HEK293 (cell line): ENCODE data around the gene BICD2.

Experiments
- CTCF ChIP-seq: fragments of 450-650 bp; formaldehyde crosslinking; IDR thresholded peaks from 2 replicates; pipeline ENCODE4 v1.5.1; 2016; ENCODE audit warnings: missing biosample characterization, missing genetic modification characterization
- GLI4 ChIP-seq: fragments of 450-650 bp; formaldehyde crosslinking; IDR thresholded peaks from 2 replicates; pipeline ENCODE4 v1.5.1; 2016; ENCODE audit warnings: missing biosample characterization, missing genetic modification characterization
- PRDM1 ChIP-seq: fragments of 450-650 bp; formaldehyde crosslinking; IDR thresholded peaks from 2 replicates; pipeline ENCODE4; 2016; ENCODE audit warnings: missing biosample characterization, missing genetic modification characterization
- REST ChIP-seq: fragments of 450-650 bp; formaldehyde crosslinking; IDR thresholded peaks from 2 replicates; pipeline ENCODE4 v1.5.1; 2016; ENCODE audit warnings: missing biosample characterization, missing genetic modification characterization
- ZBTB20 ChIP-seq: fragments of 450-650 bp; formaldehyde crosslinking; IDR thresholded peaks from 2 replicates; pipeline ENCODE4 v1.5.1; 2016; ENCODE audit warnings: missing biosample characterization, missing genetic modification characterization
- ZBTB7A ChIP-seq: fragments of 450-650 bp; formaldehyde crosslinking; IDR thresholded peaks from 2 replicates; pipeline ENCODE4 v1.5.1; 2016; ENCODE audit warnings: low read depth, missing biosample characterization, missing genetic modification characterization
- ZEB2 ChIP-seq: fragments of 450-650 bp; formaldehyde crosslinking; IDR thresholded peaks from 2 replicates; pipeline ENCODE4 v1.5.1; 2016; ENCODE audit warnings: missing biosample characterization, missing genetic modification characterization
- ZNF184 ChIP-seq: fragments of 450-650 bp; IDR thresholded peaks from 2 replicates; pipeline ENCODE4 v1.5.1; 2018; ENCODE audit warnings: missing biosample characterization, mild to moderate bottlenecking, missing genetic modification characterization
- ZNF292 ChIP-seq: fragments of 450-650 bp; formaldehyde crosslinking; IDR thresholded peaks from 2 replicates; pipeline ENCODE4 v1.5.1; 2016; ENCODE audit warnings: low read depth, missing biosample characterization, missing genetic modification characterization, borderline replicate concordance
- ZNF785 ChIP-seq: fragments of 450-650 bp; formaldehyde crosslinking; IDR thresholded peaks from 2 replicates; pipeline ENCODE4 v1.5.1; 2016; ENCODE audit warnings: missing biosample characterization, missing genetic modification characterization
- ZNF830 ChIP-seq: fragments of 450-650 bp; IDR thresholded peaks from 2 replicates; pipeline ENCODE4 v1.5.0; 2018; ENCODE audit warnings: missing biosample characterization, missing genetic modification characterization, low read depth, mild to moderate bottlenecking, moderate library complexity
- TF ChIP-seq, protein P1 (sequence below): fragments of 450-650 bp; formaldehyde crosslinking; IDR thresholded peaks from 2 replicates; pipeline ENCODE4 v1.5.1; 2017; ENCODE audit warnings: missing biosample characterization, missing genetic modification characterization

GRCh38 chr9:92680166-92681119, 84.2 kb downstream of the BICD2 start:
- no peak for TF ChIP-seq ZNF184
- TF ChIP-seq ZBTB7A, result no peak
- TF ChIP-seq CTCF, result no peak
- TF ChIP-seq REST, result no peak
- TF ChIP-seq ZEB2 (tag by site-specific recombination), result no peak
- TF ChIP-seq, protein P1, sequence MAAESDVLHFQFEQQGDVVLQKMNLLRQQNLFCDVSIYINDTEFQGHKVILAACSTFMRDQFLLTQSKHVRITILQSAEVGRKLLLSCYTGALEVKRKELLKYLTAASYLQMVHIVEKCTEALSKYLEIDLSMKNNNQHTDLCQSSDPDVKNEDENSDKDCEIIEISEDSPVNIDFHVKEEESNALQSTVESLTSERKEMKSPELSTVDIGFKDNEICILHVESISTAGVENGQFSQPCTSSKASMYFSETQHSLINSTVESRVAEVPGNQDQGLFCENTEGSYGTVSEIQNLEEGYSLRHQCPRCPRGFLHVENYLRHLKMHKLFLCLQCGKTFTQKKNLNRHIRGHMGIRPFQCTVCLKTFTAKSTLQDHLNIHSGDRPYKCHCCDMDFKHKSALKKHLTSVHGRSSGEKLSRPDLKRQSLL (tag by site-specific recombination), result no peak
- TF ChIP-seq ZNF830, result no peak
- TF ChIP-seq GLI4 (tag by site-specific recombination), result no peak
- no peak for TF ChIP-seq PRDM1 (tag by site-specific recombination)
- no peak for TF ChIP-seq ZNF785 (tag by site-specific recombination)
- TF ChIP-seq ZBTB20 (tag by site-specific recombination), result no peak
- TF ChIP-seq ZNF292 (tag by site-specific recombination), result no peak
